HG03378 (cell line): ENCODE data around the gene URGCP.
"Not testable (repeated sequence)": the region's sequence is repeated elsewhere in the genome, so short reads cannot be mapped to it uniquely, and the experiment has no call there.

Experiments
- ATAC-seq: cut with Tn5 transposase; IDR thresholded peaks from one replicate; pipeline ENCODE4 v1.9.1; 2021; ENCODE audit warnings: mild to moderate bottlenecking, moderate library complexity; ENCODE audit not compliant: unreplicated experiment

URGCP gene

DNA sequence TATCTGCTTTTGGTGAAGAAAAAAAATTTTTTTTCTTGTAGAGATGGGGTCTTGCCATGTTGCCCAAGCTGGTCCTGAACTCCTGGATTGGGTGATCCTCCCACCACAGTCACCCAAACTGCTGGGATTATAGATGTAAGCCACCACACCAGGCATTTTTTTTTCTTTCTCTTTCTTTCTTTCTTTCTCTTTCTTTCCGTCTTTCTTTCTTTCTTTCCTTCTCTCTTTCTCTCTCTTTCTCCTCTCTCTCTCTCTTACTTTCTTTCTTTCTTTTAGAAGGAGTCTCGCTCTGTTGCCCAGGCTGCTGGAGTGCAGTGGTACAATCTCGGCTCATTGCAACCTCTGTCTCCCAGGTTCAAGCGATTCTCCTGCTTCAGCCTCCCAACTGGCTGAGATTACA, 16.3 kb upstream of the URGCP start:
- no peak for ATAC-seq

DNA sequence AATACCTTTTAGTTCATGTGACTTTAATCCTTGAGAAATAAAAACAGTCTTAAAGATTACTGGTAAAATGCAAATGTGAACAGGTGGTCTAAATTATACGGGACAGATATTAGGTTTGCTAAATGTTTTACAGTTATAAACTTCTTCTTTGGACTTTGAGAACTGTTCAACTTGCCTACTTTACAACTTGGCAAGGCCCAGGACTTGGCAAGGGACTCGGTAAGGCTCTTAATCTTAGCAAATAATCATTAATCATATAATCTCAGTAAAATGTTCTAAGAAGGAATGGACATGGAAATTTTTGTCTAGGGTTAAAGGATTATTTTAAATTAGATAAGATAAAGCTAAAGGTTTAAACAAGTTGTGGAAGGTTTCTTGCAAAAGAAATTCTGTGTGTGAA, 15.0 kb upstream of the URGCP start:
- ATAC-seq = no peak

- no peak for ATAC-seq
Measured at GRCh38 chr7:43915907-43916306, 9.5 kb upstream of the URGCP start.

GRCh38 chr7:43914795-43915194, 8.4 kb upstream of the URGCP start:
- no peak for ATAC-seq

- ATAC-seq = no peak
Measured at GRCh38 chr7:43905956-43906330, 453 bp downstream of the URGCP start.

- ATAC-seq = no peak
Measured at GRCh38 chr7:43905209-43905946, 1.0 kb downstream of the URGCP start.

DNA sequence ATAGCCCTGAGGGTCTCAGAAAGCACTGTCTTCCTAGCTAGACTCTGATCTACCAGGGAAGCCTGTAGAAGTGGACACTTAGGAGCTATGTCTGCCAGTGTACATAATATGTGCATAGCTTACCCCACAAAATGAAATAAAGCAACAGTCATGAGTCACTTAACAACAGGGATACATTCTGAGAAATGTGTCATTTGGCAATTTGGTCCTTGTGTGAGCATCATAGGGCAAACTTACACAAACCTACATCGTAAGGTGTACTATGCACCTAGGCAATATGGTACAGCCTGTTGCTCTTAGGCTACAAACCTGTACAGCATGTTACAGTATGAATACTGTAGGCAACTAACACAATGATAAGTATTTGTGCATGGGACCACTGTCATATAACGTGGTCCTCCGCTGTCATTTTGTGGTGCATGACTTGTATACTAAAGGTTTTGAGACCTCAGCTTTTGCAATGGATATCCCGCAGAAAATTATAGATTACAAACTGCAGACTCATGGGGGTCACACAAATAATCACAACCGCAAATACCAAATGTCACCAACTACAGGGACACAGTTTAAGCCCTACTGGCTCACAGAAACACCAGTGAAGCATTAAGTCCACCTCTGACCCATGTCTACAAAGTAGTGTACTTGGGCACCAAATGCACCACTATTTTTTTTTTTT, 1.7 kb downstream of the URGCP start:
- no peak for ATAC-seq

DNA sequence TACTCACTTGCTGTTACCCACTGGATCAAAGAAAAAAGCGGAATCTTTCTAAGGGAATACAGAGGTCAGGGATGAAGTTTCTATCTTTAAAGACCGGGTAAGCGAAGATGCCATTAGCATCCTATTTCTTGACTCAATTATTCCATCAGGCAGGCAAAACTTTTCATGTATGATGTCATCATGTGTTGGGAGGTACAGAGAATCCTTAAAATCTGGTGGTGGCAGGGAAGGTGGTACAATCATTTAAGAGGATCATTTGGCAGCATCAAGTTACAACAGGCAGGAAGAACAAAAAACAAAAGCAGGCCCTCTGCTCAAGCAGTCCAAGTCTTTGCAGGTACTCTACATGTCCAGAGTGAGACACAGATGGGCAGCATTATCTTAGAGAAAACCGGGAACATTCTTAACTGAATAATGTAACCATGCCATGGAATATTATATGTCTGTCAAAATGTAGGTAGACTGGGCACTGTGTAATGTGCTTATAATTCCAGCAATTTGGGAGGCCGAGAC, 3.8 kb downstream of the URGCP start:
- ATAC-seq = no peak

- not testable (repeated sequence) for ATAC-seq
Measured at GRCh38 chr7:43898571-43898970, 7.8 kb downstream of the URGCP start.

GRCh38 chr7:43895847-43896415, 10.5 kb downstream of the URGCP start:
- ATAC-seq = no peak

DNA sequence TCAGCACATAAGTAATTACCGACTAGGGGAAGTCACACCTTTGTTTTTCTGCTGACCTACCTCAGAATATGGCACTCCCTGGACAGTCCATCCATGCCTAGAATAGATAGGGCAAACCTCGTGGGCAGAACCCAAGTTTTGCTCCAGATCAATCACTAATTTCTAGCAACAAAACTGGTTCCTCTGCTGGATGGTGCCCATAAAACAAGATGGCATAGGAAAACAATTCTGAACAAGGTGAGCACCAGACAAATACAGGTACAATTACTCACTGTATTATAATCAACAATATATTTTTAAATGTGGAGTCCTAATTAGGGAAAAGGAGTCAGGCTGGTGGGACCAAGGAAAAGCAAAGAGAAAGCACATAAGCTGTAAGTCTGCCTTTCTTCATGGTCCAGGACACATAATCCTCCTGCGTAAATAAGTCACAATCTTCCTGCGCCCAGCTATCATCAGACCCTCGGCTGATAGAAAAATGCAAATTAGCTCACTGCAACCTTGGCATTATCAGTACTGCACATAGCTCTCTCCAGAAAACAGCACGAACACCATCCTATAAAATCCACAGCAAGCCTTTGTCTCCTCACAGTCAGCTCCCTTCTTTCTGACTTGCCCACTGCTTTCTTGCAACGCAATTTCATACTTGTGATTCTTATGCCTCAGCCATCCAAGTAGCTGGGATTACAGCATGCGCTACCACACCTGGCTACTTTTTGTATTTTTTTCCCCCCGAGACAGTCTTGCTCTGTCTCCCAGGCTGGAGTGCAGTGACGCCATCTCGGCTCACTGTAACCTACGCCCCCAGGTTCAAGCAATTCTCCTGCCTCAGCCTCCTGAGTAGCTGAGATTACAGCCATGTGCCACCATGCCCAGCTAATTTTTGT, 15.1 kb downstream of the URGCP start:
- ATAC-seq = no peak

DNA sequence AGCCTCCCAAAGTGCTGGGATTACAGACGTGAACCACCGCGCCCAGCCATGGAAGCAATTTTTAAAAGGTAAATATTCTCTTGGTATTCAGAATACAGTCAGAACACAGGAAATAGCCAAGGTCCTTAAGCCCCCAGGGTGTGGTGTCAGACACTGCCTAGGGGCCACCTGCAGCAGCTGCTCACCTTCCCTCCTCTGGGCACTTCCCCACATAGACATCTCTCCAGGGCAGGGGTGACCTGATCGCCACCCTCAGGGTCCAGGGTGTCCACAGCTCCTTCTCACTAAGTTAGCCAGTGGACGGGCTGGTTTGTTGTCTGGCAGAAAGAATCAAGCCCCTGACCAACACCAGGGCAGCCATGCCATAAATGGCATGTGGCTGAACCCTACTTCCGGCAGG, 15.9 kb downstream of the URGCP start:
- no peak for ATAC-seq

GRCh38 chr7:43888993-43889945, 17.1 kb downstream of the URGCP start:
- ATAC-seq = no peak

DNA sequence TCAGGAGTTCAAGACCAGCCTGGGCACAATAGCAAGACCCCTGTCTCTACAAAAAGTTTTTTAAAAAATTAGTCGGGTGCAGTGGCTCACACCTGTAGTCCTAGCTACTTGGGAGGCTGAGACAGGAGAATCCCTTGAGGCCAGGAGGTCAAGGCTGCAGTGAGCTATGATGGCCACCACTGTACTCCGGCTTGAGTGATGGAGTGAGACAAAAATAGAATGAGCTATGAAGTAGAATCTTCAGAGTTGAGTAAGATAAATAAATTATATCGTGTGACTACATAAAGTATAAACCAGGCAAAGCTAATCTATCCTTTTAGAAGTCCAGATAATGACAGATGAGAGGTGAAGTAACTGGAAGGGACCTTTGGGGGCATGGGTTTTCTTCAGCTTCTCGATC, 21.8 kb downstream of the URGCP start:
- ATAC-seq = no peak

- ATAC-seq = no peak
Measured at GRCh38 chr7:43884209-43884608, 22.2 kb downstream of the URGCP start.

- ATAC-seq = no peak
Measured at GRCh38 chr7:43880596-43880995, 25.8 kb downstream of the URGCP start.

DNA sequence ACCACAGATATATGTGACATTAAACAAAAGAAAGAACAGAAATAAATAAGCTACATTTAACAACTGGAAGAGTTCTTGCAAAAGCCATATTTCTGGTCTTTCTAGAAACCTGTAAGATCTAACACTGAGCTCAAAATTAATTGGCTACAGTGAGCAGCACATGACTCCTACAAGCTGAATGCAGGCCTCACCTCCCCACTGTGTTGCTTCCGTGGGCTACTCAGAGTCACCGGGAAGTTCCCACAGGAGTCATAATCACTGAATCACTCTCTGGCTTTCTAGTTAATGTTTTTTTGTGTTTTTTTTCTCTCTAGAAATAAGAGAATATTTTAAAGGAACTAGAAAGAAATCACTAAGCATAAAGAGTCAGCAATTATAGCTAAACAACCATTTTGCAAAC, 26.9 kb downstream of the URGCP start:
- ATAC-seq = no peak

DNA sequence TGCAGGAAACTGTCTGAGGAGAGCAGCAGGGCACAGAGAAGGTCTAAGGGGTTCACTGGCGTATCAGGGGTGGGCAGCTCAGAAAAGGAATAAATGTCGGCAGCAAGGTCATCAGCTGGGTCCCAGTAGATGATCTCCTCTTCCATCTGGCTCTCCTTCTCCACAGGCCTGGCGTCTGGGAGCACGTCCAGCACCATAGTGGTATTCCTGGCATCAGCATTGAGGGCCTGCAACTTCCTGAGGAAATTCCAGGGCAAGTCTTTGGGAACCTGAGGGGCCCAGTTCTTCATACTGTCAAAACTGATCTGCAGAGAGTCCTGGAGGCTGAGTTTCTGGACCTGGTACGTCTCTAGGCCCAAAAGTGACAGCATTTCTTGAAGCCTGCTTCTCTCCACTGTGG, 27.5 kb downstream of the URGCP start:
- no peak for ATAC-seq

- no peak for ATAC-seq
Measured at GRCh38 chr7:43877968-43878864, 28.2 kb downstream of the URGCP start.
